CD4-positive, alpha-beta T cell (primary cell): ENCODE results near the gene CCL11. TPM values are rescaled to one million over a fixed set of nuclear protein-coding genes. Genes with fewer than 3 reads are reported as not detected.

Experiments
- ATAC-seq: fragments of 200-7000 bp; cut with Tn5 transposase; one replicate; pipeline ENCODE4 v1.10.0; 2022; ENCODE audit warnings: mild to moderate bottlenecking; ENCODE audit not compliant: poor library complexity
- CTCF ChIA-PET: fragments of 350-600 bp; sonication (Branson Sonifier 250); formaldehyde crosslinking; loops from one replicate; lab custom pipeline; 2021; ENCODE audit warnings: antibody characterized with exemption, inconsistent platforms; lab: Charles Lee
- POLR2A ChIA-PET: fragments of 350-600 bp; sonication (Branson Sonifier 250); formaldehyde crosslinking; loops from one replicate; lab custom pipeline; 2021; ENCODE audit warnings: antibody characterized with exemption, inconsistent platforms; lab: Charles Lee
- DNase-seq, 14 experiments: peaks; one replicate each; pipeline ENCODE4 v3.0.0-alpha.2; 2013 to 2020; ENCODE audit warnings: mixed read lengths in 2 of 14
- H3K27ac ChIP-seq, 2 donors: one replicate each; pipeline versions ENCODE4 v1.5.1 to v1.7.0; 2013; ENCODE audit warnings: low read length in 2 of 2, low read depth in 1 of 2, mild to moderate bottlenecking in 1 of 2
- H3K27me3 ChIP-seq, 2 experiments: 1 replicate in 1 of 2; 2 replicates in 1 of 2; pipeline versions ENCODE4 v1.6.1 to v1.7.0; 2013; ENCODE audit warnings: low read length in 2 of 2, control low read depth in 1 of 2, mild to moderate bottlenecking in 1 of 2, moderate library complexity in 1 of 2; ENCODE audit not compliant: insufficient read depth in 2 of 2, control insufficient read depth in 1 of 2
- H3K36me3 ChIP-seq: one replicate; pipeline ENCODE4 v1.6.1; 2013; ENCODE audit warnings: low read length, control low read depth; ENCODE audit not compliant: insufficient read depth
- H3K4me1 ChIP-seq: one replicate; pipeline ENCODE4 v1.6.1; 2013; ENCODE audit warnings: low read length, control low read depth; ENCODE audit not compliant: insufficient read depth
- H3K4me3 ChIP-seq: one replicate; pipeline ENCODE4 v1.5.1; 2013; ENCODE audit warnings: mild to moderate bottlenecking, low read length, moderate library complexity
- H3K9me3 ChIP-seq, 2 experiments: 1 replicate in 1 of 2; 2 replicates in 1 of 2; pipeline versions ENCODE4 v1.6.1 to v1.7.0; 2013; ENCODE audit warnings: low read length in 2 of 2, mild to moderate bottlenecking in 2 of 2, control low read depth in 1 of 2, moderate library complexity in 1 of 2; ENCODE audit not compliant: control insufficient read depth in 1 of 2, insufficient read depth in 1 of 2
- H3K27ac Mint-ChIP-seq: one replicate; pipeline ENCODE4 v1.8.0; 2020; ENCODE audit warnings: mixed read lengths
- H3K27me3 Mint-ChIP-seq: one replicate; pipeline ENCODE4 v1.8.0; 2021; ENCODE audit warnings: mixed read lengths
- H3K36me3 Mint-ChIP-seq: one replicate; pipeline ENCODE4 v1.8.0; 2021; ENCODE audit warnings: low read depth, mixed read lengths
- H3K4me1 Mint-ChIP-seq: one replicate; pipeline ENCODE4 v1.8.0; 2021; ENCODE audit warnings: low read depth, mixed read lengths
- H3K4me3 Mint-ChIP-seq: one replicate; pipeline ENCODE4 v1.8.0; 2020; ENCODE audit warnings: mild to moderate bottlenecking, mixed read lengths
- H3K9me3 Mint-ChIP-seq: one replicate; pipeline ENCODE4 v1.8.0; 2020; ENCODE audit warnings: mixed read lengths
- intact Hi-C, 2 experiments: fragments of 100-400 bp; cut with DNase I in 1 of 2; cut with micrococcal nuclease in 1 of 2; formaldehyde crosslinking; loops; one replicate each; pipeline versions ENCODE4 v1.15.1 to v1.9.0; 2023 to 2025; cut with DNase I, micrococcal nuclease
- total RNA-seq, 174 experiments: library from RNA in 2 of 174; stranded (reverse) in 2 of 174; gene quantifications; one replicate each; pipeline ENCODE4 v1.2.3 and lab custom pipeline; 2021 to 2026
- TF ChIP-seq, protein P1 (sequence below): fragments of 200-600 bp; IDR thresholded peaks from one replicate; pipeline ENCODE4 v1.8.0; 2022; ENCODE audit warnings: antibody characterized with exemption, mild to moderate bottlenecking

Gene CCL11
- total RNA-seq, 2 experiments from 2014 or later: not detected

DNA sequence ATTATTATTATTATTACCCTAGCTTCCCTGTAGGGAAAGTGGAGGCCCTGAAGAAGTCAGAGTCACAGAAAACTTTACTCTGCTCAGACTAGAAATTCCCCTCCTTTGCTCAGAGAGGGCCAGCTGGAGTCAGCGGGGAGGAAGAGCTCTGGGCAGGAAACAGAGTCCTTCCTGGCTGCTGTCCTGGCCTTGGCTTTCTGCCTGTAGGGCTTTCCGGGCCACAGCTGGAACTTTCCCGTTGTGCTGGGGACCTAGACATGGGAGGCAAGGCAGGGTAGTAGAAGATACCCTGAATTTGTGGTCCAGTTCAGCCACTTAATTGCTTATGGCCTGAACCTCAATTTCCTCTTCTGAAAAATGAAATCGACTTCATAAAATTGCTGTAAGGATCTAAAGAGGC, 44.5 kb upstream of the CCL11 start:
- DNase-seq: peak in 2 of 14 experiments; percentile 31 to 34
- TF ChIP-seq, protein P1, sequence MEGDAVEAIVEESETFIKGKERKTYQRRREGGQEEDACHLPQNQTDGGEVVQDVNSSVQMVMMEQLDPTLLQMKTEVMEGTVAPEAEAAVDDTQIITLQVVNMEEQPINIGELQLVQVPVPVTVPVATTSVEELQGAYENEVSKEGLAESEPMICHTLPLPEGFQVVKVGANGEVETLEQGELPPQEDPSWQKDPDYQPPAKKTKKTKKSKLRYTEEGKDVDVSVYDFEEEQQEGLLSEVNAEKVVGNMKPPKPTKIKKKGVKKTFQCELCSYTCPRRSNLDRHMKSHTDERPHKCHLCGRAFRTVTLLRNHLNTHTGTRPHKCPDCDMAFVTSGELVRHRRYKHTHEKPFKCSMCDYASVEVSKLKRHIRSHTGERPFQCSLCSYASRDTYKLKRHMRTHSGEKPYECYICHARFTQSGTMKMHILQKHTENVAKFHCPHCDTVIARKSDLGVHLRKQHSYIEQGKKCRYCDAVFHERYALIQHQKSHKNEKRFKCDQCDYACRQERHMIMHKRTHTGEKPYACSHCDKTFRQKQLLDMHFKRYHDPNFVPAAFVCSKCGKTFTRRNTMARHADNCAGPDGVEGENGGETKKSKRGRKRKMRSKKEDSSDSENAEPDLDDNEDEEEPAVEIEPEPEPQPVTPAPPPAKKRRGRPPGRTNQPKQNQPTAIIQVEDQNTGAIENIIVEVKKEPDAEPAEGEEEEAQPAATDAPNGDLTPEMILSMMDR: no peak
- POLR2A ChIA-PET: no interaction called here
- H3K9me3 ChIP-seq: no peaks in the 10 kb centered on the region
- no peaks in the 10 kb centered on the region for H3K36me3 Mint-ChIP-seq
- intact Hi-C loops: no loop called here
- CTCF ChIA-PET: no interaction called here
- H3K4me3 ChIP-seq: no peak overlapping the region
- H3K27me3 Mint-ChIP-seq: peaks cover 20% of the 10 kb centered on the region
- H3K36me3 ChIP-seq: no peaks in the 10 kb centered on the region
- H3K4me1 ChIP-seq: no peaks in the 10 kb centered on the region
- H3K27ac Mint-ChIP-seq: no peak overlapping the region
- no peak overlapping the region for H3K4me3 Mint-ChIP-seq
- no peak for ATAC-seq
- H3K4me1 Mint-ChIP-seq: no peaks in the 10 kb centered on the region
- H3K9me3 Mint-ChIP-seq: no peaks in the 10 kb centered on the region
- no peak overlapping the region for H3K27ac ChIP-seq
- H3K27me3 ChIP-seq: peaks cover 2 to 4% of the 10 kb centered on the region in 2 experiments

DNA sequence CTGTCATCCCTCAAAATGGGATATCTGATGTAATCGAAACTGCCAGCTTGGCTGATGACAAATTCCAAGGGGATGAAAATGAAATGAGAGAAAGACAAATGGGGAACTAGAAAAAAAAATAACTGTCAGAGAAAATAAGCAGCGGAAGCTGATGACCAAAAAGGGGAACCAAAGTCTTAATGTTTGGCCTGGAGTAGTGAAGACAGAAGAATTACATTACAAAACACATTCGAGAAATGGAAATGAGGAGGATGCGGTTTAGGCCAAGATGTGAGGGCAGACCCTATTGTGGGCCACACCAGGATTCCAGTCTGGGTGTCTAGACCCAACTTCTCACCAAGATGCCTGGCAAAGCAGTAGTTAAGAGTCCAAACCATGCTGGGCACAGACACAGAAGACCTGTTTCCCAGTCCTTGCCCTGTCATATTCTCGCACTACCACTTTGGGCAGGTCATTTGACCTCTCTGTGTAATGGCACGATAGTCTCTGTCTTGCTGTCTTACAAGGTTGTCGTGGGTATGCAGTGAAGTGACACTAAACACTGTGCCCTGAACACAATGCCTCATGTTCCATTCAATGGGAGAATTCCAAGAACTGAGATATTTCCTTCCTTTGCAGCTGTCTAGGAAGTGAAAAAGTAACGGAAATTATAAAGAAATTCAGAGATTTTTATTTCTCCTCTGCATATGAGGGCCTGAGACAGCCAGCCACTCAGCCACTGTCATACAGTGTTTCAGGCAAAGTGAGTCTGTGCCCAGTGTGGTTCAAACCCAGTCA, 42.8 kb upstream of the CCL11 start:
- no peak overlapping the region for H3K4me3 ChIP-seq
- no peaks in the 10 kb centered on the region for H3K36me3 ChIP-seq
- H3K4me1 Mint-ChIP-seq: no peaks in the 10 kb centered on the region
- ChIA-PET CTCF (no interaction called here), POLR2A (no interaction called here)
- H3K9me3 ChIP-seq: no peaks in the 10 kb centered on the region
- DNase-seq: peak in 3 of 14 experiments; percentile 16 to 42 (median 39)
- H3K27me3 Mint-ChIP-seq: peaks cover 18% of the 10 kb centered on the region
- H3K27ac Mint-ChIP-seq: no peak overlapping the region
- TF ChIP-seq, protein P1: no peak
- no peaks in the 10 kb centered on the region for H3K36me3 Mint-ChIP-seq
- no peak overlapping the region for H3K27ac ChIP-seq
- ATAC-seq: no peak
- intact Hi-C loops: no loop called here
- no peak overlapping the region for H3K4me3 Mint-ChIP-seq
- no peaks in the 10 kb centered on the region for H3K9me3 Mint-ChIP-seq
- no peaks in the 10 kb centered on the region for H3K4me1 ChIP-seq
- peaks cover 2 to 4% of the 10 kb centered on the region in 2 experiments for H3K27me3 ChIP-seq

DNA sequence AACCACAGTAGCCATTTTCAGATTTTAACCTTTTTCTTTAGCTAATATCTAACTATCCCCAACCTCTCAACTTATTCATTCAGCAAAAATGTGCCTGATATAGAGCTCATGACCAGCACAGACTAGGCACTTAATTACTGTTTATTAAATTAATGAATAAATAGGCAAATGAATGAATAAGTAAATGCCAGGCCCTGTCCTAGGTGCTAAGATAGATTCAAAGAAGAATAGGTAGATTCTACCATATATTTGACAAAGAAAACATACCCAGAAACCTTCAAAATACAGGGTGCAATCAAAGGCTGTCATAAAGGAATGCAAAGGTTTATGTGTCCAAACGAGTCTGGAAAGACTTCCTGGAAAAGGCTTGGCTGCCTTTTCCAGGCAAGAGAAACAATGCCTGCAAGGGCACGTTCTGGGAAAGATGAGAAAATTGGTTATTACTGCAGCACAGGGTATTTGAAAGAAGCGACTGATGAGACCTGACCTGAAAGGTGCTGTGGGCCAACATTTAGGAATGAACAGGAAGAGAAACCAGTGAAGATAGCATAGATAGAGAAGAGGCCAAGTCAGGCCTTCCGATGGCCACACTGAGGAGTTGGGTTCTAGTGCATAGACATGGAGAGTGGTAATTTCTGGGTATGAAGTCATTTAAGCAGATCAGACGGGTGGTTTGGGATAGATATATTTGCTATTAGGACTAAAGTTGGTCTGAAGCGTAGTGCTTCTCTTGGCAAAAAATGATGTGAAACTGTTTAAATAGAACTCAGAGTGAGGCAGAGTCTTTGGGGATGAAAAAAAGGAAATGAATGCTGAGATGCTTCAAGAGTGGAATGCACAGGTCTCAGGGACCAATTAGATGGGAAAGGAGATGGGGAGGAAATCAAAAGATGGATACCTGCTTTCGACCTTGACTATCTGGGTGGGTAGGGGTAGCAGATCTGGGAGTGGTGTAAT, 41.9 kb upstream of the CCL11 start:
- Mint-ChIP-seq H3K27me3 (peaks cover 18% of the 10 kb centered on the region), H3K9me3 (no peaks in the 10 kb centered on the region), H3K4me1 (no peaks in the 10 kb centered on the region), H3K4me3 (no peak overlapping the region), H3K36me3 (no peaks in the 10 kb centered on the region), H3K27ac (no peak overlapping the region)
- no peak for DNase-seq
- POLR2A ChIA-PET: no interaction called here
- Histone ChIP-seq H3K27ac (no peak overlapping the region), H3K27me3 (peaks cover 2 to 4% of the 10 kb centered on the region in 2 experiments), H3K9me3 (no peaks in the 10 kb centered on the region), H3K4me1 (no peaks in the 10 kb centered on the region), H3K36me3 (no peaks in the 10 kb centered on the region), H3K4me3 (no peak overlapping the region)
- no peak for ATAC-seq
- TF ChIP-seq, protein P1: no peak
- CTCF ChIA-PET: no interaction called here
- intact Hi-C loops: no loop called here
